ENCODE measurements around the gene KIAA1755. TPM values are rescaled to one million over a fixed set of nuclear protein-coding genes. Genes with fewer than 3 reads are reported as not detected.

KIAA1755 gene
- total RNA-seq, 1 donor from 2014 or later, result 6.0 TPM

GRCh38 chr20:38221119-38221589 lies 39.4 kb downstream of the KIAA1755 start:
- no peak for DNase-seq (ENCODE audit: extremely low read depth, low read depth, low spot score)

- no peak for DNase-seq (ENCODE audit: extremely low read depth, low read depth, low spot score)
These were observed 39.9 kb downstream of the KIAA1755 start for GRCh38 chr20:38220587-38221118.

- DNase-seq (ENCODE audit: extremely low read depth, low read depth, low spot score), result no peak
These were observed 41.3 kb downstream of the KIAA1755 start for GRCh38 chr20:38219006-38219950.

- no peak for DNase-seq (ENCODE audit: extremely low read depth, low read depth, low spot score)
These were observed 42.0 kb downstream of the KIAA1755 start for GRCh38 chr20:38218566-38218885.

- no peak for DNase-seq (ENCODE audit: extremely low read depth, low read depth, low spot score)
These were observed 42.6 kb downstream of the KIAA1755 start for GRCh38 chr20:38217791-38218565.

- no peak for DNase-seq (ENCODE audit: extremely low read depth, low read depth, low spot score)
These were observed 43.6 kb downstream of the KIAA1755 start for GRCh38 chr20:38216746-38217595.

- DNase-seq (ENCODE audit: extremely low read depth, low read depth, low spot score), result no peak
These were observed 44.3 kb downstream of the KIAA1755 start for GRCh38 chr20:38216201-38216600.

GRCh38 chr20:38215194-38216182 lies 45.0 kb downstream of the KIAA1755 start:
- DNase-seq (ENCODE audit: extremely low read depth, low read depth, low spot score), result no peak

GRCh38 chr20:38214256-38215193 lies 46.0 kb downstream of the KIAA1755 start:
- DNase-seq (ENCODE audit: extremely low read depth, low read depth, low spot score), result no peak

- no peak for DNase-seq (ENCODE audit: extremely low read depth, low read depth, low spot score)
These were observed 47.0 kb downstream of the KIAA1755 start for GRCh38 chr20:38213607-38213940.

- DNase-seq (ENCODE audit: extremely low read depth, low read depth, low spot score), result no peak
These were observed 47.5 kb downstream of the KIAA1755 start for GRCh38 chr20:38212806-38213606.

GRCh38 chr20:38211200-38212097 lies 49.1 kb downstream of the KIAA1755 start:
- DNase-seq (ENCODE audit: extremely low read depth, low read depth, low spot score), result no peak

GRCh38 chr20:38210741-38211140 lies 49.8 kb downstream of the KIAA1755 start:
- no peak for DNase-seq (ENCODE audit: extremely low read depth, low read depth, low spot score)

- DNase-seq (ENCODE audit: extremely low read depth, low read depth, low spot score), result no peak
These were observed 50.7 kb downstream of the KIAA1755 start for GRCh38 chr20:38209736-38210405.

GRCh38 chr20:38209054-38209675 lies 51.4 kb downstream of the KIAA1755 start:
- no peak for DNase-seq (ENCODE audit: extremely low read depth, low read depth, low spot score)

GRCh38 chr20:38208523-38208922 lies 52.0 kb downstream of the KIAA1755 start:
- DNase-seq (ENCODE audit: extremely low read depth, low read depth, low spot score), result no peak
